PC-9 (cell line): ENCODE measurements around the gene IFNLR1. TPM values are rescaled to one million over a fixed set of nuclear protein-coding genes. Genes with fewer than 3 reads are reported as not detected.
A peak's percentile ranks its signal among the peaks of the same experiment; 100 is the strongest.

Source experiments
- BruUV-seq: library from RNA; stranded (reverse); fragments of 400-500 nt; replicated peaks from 2 replicates; lab custom pipeline; 2021; lab: Mats Ljungman, UMichigan
- CTCF ChIA-PET: fragments of 300-600 bp; sonication (Branson Sonifier 250); formaldehyde crosslinking; loops from one replicate; lab custom pipeline; 2022; ENCODE audit warnings: antibody characterized with exemption; lab: Charles Lee
- POLR2A ChIA-PET: fragments of 300-600 bp; sonication (Branson Sonifier 250); formaldehyde crosslinking; loops from one replicate; lab custom pipeline; 2022; ENCODE audit warnings: antibody characterized with exemption; ENCODE audit not compliant: unreplicated experiment; lab: Charles Lee
- DNase-seq, 2 experiments: peaks; one replicate each; pipeline versions ENCODE4 v3.0.0 to v3.0.0-alpha.2; 2015 to 2022; ENCODE audit warnings: mixed read lengths in 1 of 2
- H2AFZ ChIP-seq: fragments of 200-600 bp; sonication (generic); 2 replicates; pipeline ENCODE4 v1.8.1; 2017; ENCODE audit warnings: antibody characterized with exemption
- H3F3A ChIP-seq: fragments of 200-600 bp; sonication (generic); 2 replicates; pipeline ENCODE4 v1.8.1; 2017; ENCODE audit warnings: antibody characterized with exemption, mild to moderate bottlenecking, low read depth; ENCODE audit not compliant: insufficient read depth
- H3K27ac ChIP-seq: fragments of 200-600 bp; sonication (generic); 2 replicates; pipeline ENCODE4 v1.6.1; 2016; ENCODE audit warnings: mixed run types
- H3K27me3 ChIP-seq: fragments of 200-600 bp; sonication (generic); 2 replicates; pipeline ENCODE4 v1.6.1; 2016; ENCODE audit warnings: low read depth, mixed run types; ENCODE audit not compliant: insufficient read depth
- H3K36me3 ChIP-seq: fragments of 200-600 bp; sonication (generic); 2 replicates; pipeline ENCODE4 v1.6.1; 2016; ENCODE audit warnings: low read depth, mixed run types
- H3K4me1 ChIP-seq: fragments of 200-600 bp; sonication (generic); replicated peaks from 2 replicates; pipeline ENCODE4 v1.6.1; 2016; ENCODE audit warnings: mixed run types; ENCODE audit not compliant: insufficient read depth
- H3K4me2 ChIP-seq: fragments of 200-600 bp; sonication (generic); 2 replicates; pipeline ENCODE4 v1.6.1; 2017; ENCODE audit warnings: mixed run types
- H3K4me3 ChIP-seq: fragments of 200-600 bp; sonication (generic); 2 replicates; pipeline ENCODE4 v1.6.1; 2016; ENCODE audit warnings: mixed run types
- H3K79me2 ChIP-seq: fragments of 200-600 bp; sonication (generic); 2 replicates; pipeline ENCODE4 v1.6.1; 2017; ENCODE audit warnings: low read depth, mixed run types
- H3K9me2 ChIP-seq: fragments of 200-600 bp; sonication (generic); 2 replicates; pipeline ENCODE4 v1.8.1; 2017; ENCODE audit warnings: mild to moderate bottlenecking; ENCODE audit not compliant: insufficient read depth
- H3K9me3 ChIP-seq: fragments of 200-600 bp; sonication (generic); 2 replicates; pipeline ENCODE4 v1.8.1; 2016; ENCODE audit warnings: low read depth; ENCODE audit not compliant: insufficient read depth
- H4K20me1 ChIP-seq: fragments of 200-600 bp; sonication (generic); 2 replicates; pipeline ENCODE4 v1.8.1; 2017; ENCODE audit not compliant: insufficient read depth
- EZH2 ChIP-seq: fragments of 200-600 bp; sonication (generic); IDR thresholded peaks from 2 replicates; pipeline ENCODE4 v1.8.0; 2017; ENCODE audit warnings: antibody characterized with exemption, low read depth
- intact Hi-C: fragments of 100-400 bp; cut with micrococcal nuclease; formaldehyde crosslinking; loops from one replicate; pipeline ENCODE4 v1.10.0; 2022; ENCODE audit not compliant: unreplicated experiment
- total RNA-seq: library from RNA; stranded (reverse); gene quantifications from 2 replicates; pipeline ENCODE4 v1.2.3, GENCODE V29; 2021
- TF ChIP-seq, protein P1 (sequence below): fragments of 200-600 bp; sonication (generic); conservative IDR thresholded peaks from 2 replicates; pipeline ENCODE4 v1.6.1; 2017; ENCODE audit warnings: mixed run types, antibody characterized with exemption, mild to moderate bottlenecking, moderate library complexity

The IFNLR1 gene
- total RNA-seq, 1 experiment from 2014 or later: 5.5 TPM

DNA sequence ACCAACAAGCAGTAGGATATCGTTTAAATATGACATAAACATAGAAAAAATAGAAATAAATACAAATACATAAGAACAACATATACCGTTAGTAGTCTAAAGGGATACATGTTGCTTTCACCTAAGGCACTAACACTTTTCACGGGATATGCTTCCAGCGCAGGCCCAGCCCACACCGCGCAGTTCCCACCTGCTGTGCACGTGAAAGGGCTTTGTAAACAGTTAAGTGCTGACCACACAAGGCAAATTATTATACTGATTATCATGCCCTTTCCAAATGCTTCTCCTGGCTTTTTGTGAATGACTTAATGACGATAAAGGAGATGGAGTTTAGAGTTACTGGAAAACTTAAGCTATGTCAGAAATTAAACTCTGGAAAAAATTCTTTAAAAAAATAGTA is 32.9 kb downstream of the IFNLR1 start:
- ChIA-PET CTCF (no interaction called here), POLR2A (interaction anchor here (0.7 kb wide), 1 partner anchor 45 kb away, joined by 4 read pairs; no protein-coding TSS in a partner anchor)
- BruUV-seq: no TSS peak
- H3K27ac ChIP-seq: no peak overlapping the region
- intact Hi-C loops: no loop called here
- H3K27me3 ChIP-seq: no peaks in the 10 kb centered on the region
- H3K9me2 ChIP-seq: no peaks in the 10 kb centered on the region
- H2AFZ ChIP-seq: no peak overlapping the region
- no peaks in the 10 kb centered on the region for H3K36me3 ChIP-seq
- no peaks in the 10 kb centered on the region; the same call in 1 of the 2 replicates for H3F3A ChIP-seq
- H4K20me1 ChIP-seq: no peaks in the 10 kb centered on the region
- no peaks in the 10 kb centered on the region for H3K9me3 ChIP-seq
- H3K4me1 ChIP-seq: peaks cover 10% of the 10 kb centered on the region
- H3K4me3 ChIP-seq: no peak overlapping the region
- H3K79me2 ChIP-seq: no peaks in the 10 kb centered on the region
- no peak overlapping the region for H3K4me2 ChIP-seq
- TF ChIP-seq, protein P1, sequence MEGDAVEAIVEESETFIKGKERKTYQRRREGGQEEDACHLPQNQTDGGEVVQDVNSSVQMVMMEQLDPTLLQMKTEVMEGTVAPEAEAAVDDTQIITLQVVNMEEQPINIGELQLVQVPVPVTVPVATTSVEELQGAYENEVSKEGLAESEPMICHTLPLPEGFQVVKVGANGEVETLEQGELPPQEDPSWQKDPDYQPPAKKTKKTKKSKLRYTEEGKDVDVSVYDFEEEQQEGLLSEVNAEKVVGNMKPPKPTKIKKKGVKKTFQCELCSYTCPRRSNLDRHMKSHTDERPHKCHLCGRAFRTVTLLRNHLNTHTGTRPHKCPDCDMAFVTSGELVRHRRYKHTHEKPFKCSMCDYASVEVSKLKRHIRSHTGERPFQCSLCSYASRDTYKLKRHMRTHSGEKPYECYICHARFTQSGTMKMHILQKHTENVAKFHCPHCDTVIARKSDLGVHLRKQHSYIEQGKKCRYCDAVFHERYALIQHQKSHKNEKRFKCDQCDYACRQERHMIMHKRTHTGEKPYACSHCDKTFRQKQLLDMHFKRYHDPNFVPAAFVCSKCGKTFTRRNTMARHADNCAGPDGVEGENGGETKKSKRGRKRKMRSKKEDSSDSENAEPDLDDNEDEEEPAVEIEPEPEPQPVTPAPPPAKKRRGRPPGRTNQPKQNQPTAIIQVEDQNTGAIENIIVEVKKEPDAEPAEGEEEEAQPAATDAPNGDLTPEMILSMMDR: no peak
- TF ChIP-seq EZH2: no peak
- no peak for DNase-seq

DNA sequence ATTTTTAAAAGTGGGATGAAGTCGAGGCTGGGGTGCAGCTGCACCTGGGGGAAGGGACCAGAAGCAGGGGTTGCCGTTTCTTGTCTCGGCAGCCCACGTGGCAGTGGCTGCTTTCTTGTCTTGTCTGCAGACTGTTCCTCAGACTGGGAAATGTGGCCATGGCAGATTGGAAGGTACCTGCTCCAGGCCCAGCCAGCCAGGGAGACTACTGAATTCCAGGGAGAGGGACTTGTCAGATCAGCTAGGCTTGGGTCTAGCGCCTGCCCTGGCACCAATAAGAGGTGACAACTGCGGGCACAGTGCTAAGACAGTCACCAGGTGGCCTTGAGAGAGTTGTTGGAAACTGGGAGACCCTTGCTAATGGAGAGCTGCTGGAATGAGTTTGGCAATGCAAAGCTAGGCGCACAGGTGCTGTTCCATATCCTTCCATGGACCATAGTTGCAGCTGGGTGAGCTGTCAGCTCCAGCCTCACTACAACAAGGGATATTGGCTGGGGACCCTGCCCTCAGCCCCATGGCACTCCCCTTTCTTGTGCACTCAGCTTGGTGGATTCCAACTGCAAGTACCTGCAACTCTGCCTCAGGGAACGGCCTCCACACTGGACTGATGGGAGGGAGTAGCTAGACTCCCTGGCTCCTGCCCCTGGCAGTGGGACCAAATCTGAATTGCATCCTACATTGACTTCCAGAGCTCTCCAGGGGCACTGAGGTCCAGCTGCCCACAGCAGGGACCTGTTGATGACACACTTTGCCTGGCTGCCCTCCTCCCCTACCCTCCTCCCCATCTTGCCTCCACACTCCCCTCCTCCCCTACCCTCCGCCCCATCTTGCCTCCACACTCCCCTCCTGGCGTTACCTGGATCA is 34.2 kb downstream of the IFNLR1 start:
- Histone ChIP-seq H3K9me3 (no peaks in the 10 kb centered on the region), H3K27me3 (no peaks in the 10 kb centered on the region), H3K36me3 (no peaks in the 10 kb centered on the region), H3K27ac (no peak overlapping the region), H2AFZ (no peak overlapping the region), H3K9me2 (no peaks in the 10 kb centered on the region), H3K4me3 (no peak overlapping the region), H4K20me1 (no peaks in the 10 kb centered on the region), H3K79me2 (no peaks in the 10 kb centered on the region), H3K4me1 (peaks cover 10% of the 10 kb centered on the region), H3F3A (no peaks in the 10 kb centered on the region; the same call in 1 of the 2 replicates), H3K4me2 (no peak overlapping the region)
- BruUV-seq: no TSS peak
- TF ChIP-seq, protein P1: no peak
- no peak for TF ChIP-seq EZH2
- DNase-seq: no peak
- CTCF ChIA-PET: interaction anchor here (0.6 to 1.0 kb wide), 2 partner anchors 10 to 35 kb away, joined by 4 to 6 read pairs; partner anchors contain the start of gene IL22RA1
- intact Hi-C loops: no loop called here
- POLR2A ChIA-PET: interaction anchor here (0.6 kb wide), 1 partner anchor 764 kb away, joined by 17 read pairs; no protein-coding TSS in a partner anchor

DNA sequence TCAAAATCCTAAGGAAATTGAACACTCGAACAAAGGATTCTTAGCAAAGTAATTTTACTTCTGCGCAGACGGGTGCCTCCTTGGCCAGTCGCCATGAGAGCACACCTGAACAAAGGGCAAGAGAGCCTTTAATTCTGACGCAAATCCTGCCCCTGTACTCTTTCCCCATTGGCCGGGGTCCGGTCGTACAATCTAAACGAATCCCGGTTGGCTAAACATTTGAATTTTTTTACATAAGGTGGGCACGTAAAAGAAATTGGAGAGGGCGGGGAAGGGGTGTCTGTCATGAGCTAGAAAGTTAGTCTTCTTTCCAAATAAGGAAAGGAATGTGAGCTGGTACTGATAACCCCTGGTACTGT is 35.9 kb downstream of the IFNLR1 start:
- no TSS peak for BruUV-seq
- POLR2A ChIA-PET: interaction anchor here (0.6 to 2.1 kb wide), 7 partner anchors 26 to 532 kb away, joined by 3 to 9 read pairs (median 4); partner anchors contain the start of gene GALE
- no peak overlapping the region for H3K27ac ChIP-seq

More for the DNA sequence above, 35.9 kb downstream of the IFNLR1 start:
- H4K20me1 ChIP-seq: no peaks in the 10 kb centered on the region
- no peak overlapping the region; the same call in 1 of the 2 replicates for H3K4me2 ChIP-seq
- no peaks in the 10 kb centered on the region; the same call in 1 of the 2 replicates for H3F3A ChIP-seq
- H3K36me3 ChIP-seq: no peaks in the 10 kb centered on the region
- no peaks in the 10 kb centered on the region for H3K79me2 ChIP-seq
- H3K4me1 ChIP-seq: peaks cover 10% of the 10 kb centered on the region
- DNase-seq: peak in 1 of 2 experiments; percentile 68
- H3K27me3 ChIP-seq: no peaks in the 10 kb centered on the region
- CTCF ChIA-PET: interaction anchor here (0.6 to 2.1 kb wide), 6 partner anchors 33 to 527 kb away, joined by 3 to 19 read pairs (median 4); no protein-coding TSS in a partner anchor
- intact Hi-C loops: loop anchor here (2.0 kb wide), 1 partner anchor 36 kb away; the partner anchor contains the start of gene IFNLR1
- H2AFZ ChIP-seq: no peak overlapping the region
- TF ChIP-seq, protein P1: no peak
- TF ChIP-seq EZH2: no peak
- H3K9me2 ChIP-seq: no peaks in the 10 kb centered on the region
- H3K4me3 ChIP-seq: no peak overlapping the region
- H3K9me3 ChIP-seq: no peaks in the 10 kb centered on the region
